Mesendoderm (in vitro differentiated cells): ENCODE measurements around the gene RASSF3.

Experiments used
- DNase-seq: peaks from one replicate; pipeline ENCODE4 v3.0.0; 2013
- H2AK5ac ChIP-seq: 2 replicates; pipeline ENCODE4 v1.6.1; 2013; ENCODE audit warnings: low read length, inconsistent platforms
- H2BK120ac ChIP-seq: 2 replicates; pipeline ENCODE4 v1.6.1; 2013; ENCODE audit warnings: low read depth, mild to moderate bottlenecking, low read length, moderate library complexity, mixed read lengths
- H2BK15ac ChIP-seq: replicated peaks from 2 replicates; pipeline ENCODE4 v1.6.1; 2013; ENCODE audit warnings: low read depth, mild to moderate bottlenecking, moderate library complexity
- H2BK5ac ChIP-seq: 2 replicates; pipeline ENCODE4 v1.6.1; 2013; ENCODE audit warnings: low read length, inconsistent platforms
- H3K18ac ChIP-seq: 2 replicates; pipeline ENCODE4 v1.6.1; 2013; ENCODE audit warnings: mild to moderate bottlenecking, low read length, mixed read lengths
- H3K23ac ChIP-seq: one replicate; pipeline ENCODE4 v1.6.1; 2013; ENCODE audit warnings: low read length
- H3K27ac ChIP-seq: 2 replicates; pipeline ENCODE4 v1.5.1; 2013; ENCODE audit warnings: low read depth, mild to moderate bottlenecking, inconsistent platforms, low read length, moderate library complexity
- H3K27me3 ChIP-seq: 2 replicates; pipeline ENCODE4 v1.6.1; 2013; ENCODE audit warnings: low read length, control low read depth, mild to moderate bottlenecking, inconsistent platforms; ENCODE audit not compliant: insufficient read depth, poor library complexity
- H3K36me3 ChIP-seq: 2 replicates; pipeline ENCODE4 v1.6.1; 2013; ENCODE audit warnings: low read length, inconsistent platforms; ENCODE audit not compliant: control insufficient read depth, insufficient read depth
- H3K4ac ChIP-seq: one replicate; pipeline ENCODE4 v1.6.1; 2013; ENCODE audit warnings: low read depth, mild to moderate bottlenecking, low read length, moderate library complexity
- H3K4me1 ChIP-seq: 2 replicates; pipeline ENCODE4 v1.6.1; 2013; ENCODE audit warnings: low read depth, low read length, inconsistent platforms; ENCODE audit not compliant: control insufficient read depth
- H3K4me2 ChIP-seq: 2 replicates; pipeline ENCODE4 v1.6.1; 2013; ENCODE audit warnings: low read length
- H3K4me3 ChIP-seq: 2 replicates; pipeline ENCODE4 v1.5.1; 2013; ENCODE audit warnings: mild to moderate bottlenecking, low read length
- H3K56ac ChIP-seq: one replicate; pipeline ENCODE4 v1.6.1; 2013; ENCODE audit warnings: low read length
- H3K79me1 ChIP-seq: 2 replicates; pipeline ENCODE4 v1.6.1; 2013; ENCODE audit warnings: low read length, inconsistent platforms
- H3K79me2 ChIP-seq: 2 replicates; pipeline ENCODE4 v1.6.1; 2013; ENCODE audit warnings: mild to moderate bottlenecking, low read length; ENCODE audit not compliant: control insufficient read depth, insufficient read depth
- H3K9ac ChIP-seq: 2 replicates; pipeline ENCODE4 v1.6.1; 2013; ENCODE audit warnings: low read length, inconsistent platforms
- H4K5ac ChIP-seq: one replicate; pipeline ENCODE4 v1.6.1; 2013; ENCODE audit warnings: low read length
- H4K8ac ChIP-seq: one replicate; pipeline ENCODE4 v1.6.1; 2013; ENCODE audit warnings: low read depth, mild to moderate bottlenecking, control low read depth, low read length, moderate library complexity
- WGBS: extraction: QIAGEN DNeasy Blood & Tissue Kit; methylation state at CpG from one replicate; pipeline ENCODE4 v1.1.7; 2013; ENCODE audit warnings: low lambda C conversion rate, missing lambda C conversion rate; ENCODE audit not compliant: insufficient coverage; ENCODE audit errors: extremely low coverage; 5-methylcytosine and 5-hydroxymethylcytosine counted together

Gene RASSF3

DNA sequence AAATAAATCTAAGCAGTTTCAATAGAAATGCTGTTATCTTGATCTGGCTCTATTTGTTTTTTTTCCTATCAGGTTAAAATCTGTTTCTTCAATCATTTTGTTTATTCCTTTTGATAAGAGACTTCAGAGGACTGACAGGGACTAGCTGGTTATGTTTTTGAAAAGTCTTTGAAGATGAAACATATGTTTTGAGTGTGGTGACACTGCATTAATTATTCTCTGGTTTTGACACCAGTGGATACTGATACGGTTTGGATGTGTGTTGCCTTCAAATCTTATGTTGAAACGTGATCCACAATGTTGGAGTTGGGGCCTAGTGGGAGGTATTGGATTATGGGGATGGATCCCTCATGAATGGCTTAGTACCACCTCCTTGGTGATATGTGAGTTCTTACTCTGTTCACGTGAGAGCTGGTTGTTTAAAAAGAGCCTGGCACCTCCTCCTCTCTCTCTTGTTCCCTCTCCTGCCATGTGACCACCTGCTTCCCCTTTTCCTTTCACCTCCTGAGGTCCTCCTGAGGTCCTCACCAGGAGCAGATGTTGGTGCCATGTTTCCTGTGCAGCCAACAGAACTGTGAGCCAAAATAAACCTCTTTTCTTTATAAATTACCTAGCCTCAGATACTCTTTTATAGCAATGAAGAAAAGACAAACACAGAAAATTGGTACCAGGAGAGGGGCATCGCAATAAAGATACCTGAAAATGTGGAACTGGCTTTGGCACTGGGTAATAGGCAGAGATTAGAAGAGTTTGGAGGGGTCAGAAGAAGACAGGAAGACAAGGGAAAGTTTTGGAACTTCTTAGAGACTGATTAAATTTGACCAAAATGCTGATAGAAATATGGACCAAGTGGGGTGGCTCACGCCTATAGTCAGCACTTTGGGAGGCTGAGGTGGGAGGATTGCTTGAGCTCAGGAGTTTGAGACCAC is 23.0 kb downstream of the RASSF3 start:
- no peak overlapping the region for H3K4me3 ChIP-seq
- H3K27ac ChIP-seq = no peak overlapping the region
- H3K4me2 ChIP-seq = no peak overlapping the region
- peaks cover 27% of the 10 kb centered on the region for H3K79me2 ChIP-seq
- H3K23ac ChIP-seq = no peak overlapping the region
- no peak overlapping the region for H4K8ac ChIP-seq
- no peaks in the 10 kb centered on the region for H3K36me3 ChIP-seq
- H3K79me1 ChIP-seq = peaks cover 24% of the 10 kb centered on the region
- H3K9ac ChIP-seq = no peak overlapping the region
- H2BK5ac ChIP-seq = no peak overlapping the region
- H2BK15ac ChIP-seq = no peak overlapping the region
- no peak overlapping the region for H3K56ac ChIP-seq
- no peaks in the 10 kb centered on the region for H3K27me3 ChIP-seq
- H4K5ac ChIP-seq = no peak overlapping the region
- no CpG with 5 or more reads among the region's 5 CpGs for WGBS
- no peak overlapping the region for H2BK120ac ChIP-seq
- DNase-seq = no peak
- no peak overlapping the region for H3K4ac ChIP-seq
- no peak overlapping the region for H3K18ac ChIP-seq
- no peaks in the 10 kb centered on the region for H3K4me1 ChIP-seq
- no peak overlapping the region for H2AK5ac ChIP-seq

GRCh38 chr12:64633940-64634337 is 23.6 kb downstream of the RASSF3 start:
- Histone ChIP-seq H3K4me3 (no peak overlapping the region), H3K56ac (no peak overlapping the region), H3K23ac (no peak overlapping the region), H2AK5ac (no peak overlapping the region), H2BK5ac (no peak overlapping the region), H4K8ac (no peak overlapping the region), H3K79me1 (peaks cover 25% of the 10 kb centered on the region), H4K5ac (no peak overlapping the region), H3K79me2 (peaks cover 27% of the 10 kb centered on the region), H3K9ac (no peak overlapping the region), H3K27me3 (no peaks in the 10 kb centered on the region), H3K27ac (no peak overlapping the region), H3K36me3 (no peaks in the 10 kb centered on the region), H2BK120ac (no peak overlapping the region), H2BK15ac (no peak overlapping the region), H3K4me1 (no peaks in the 10 kb centered on the region), H3K18ac (no peak overlapping the region), H3K4me2 (no peak overlapping the region), H3K4ac (no peak overlapping the region)
- peak; percentile 29 for DNase-seq

DNA sequence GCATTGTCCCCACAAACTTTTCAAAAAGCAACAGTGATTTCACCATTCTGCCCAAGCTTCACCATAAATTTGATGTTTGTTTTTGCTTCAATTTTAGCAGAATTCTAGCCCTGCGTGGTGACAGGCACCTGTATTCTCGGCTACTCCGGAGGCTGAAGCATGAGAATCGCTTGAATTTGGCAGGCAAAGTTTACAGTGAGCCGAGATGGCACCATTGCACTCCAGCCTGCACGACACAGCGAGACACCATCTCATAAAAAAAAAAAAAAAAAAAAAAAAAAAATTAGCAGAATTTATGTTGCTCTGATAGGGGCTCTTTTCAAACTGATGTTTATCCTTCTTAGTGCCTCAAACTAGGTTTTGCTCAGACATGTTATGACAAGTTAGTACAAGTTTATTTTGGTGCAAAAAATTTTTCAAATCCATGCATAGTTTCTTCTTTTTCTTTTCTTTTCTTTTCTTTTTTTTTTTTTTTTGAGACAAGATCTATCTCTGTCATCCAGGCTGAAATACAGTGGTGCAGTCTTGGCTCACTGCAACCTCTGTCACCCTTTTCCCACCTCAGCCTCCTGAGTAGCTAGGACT is 24.3 kb downstream of the RASSF3 start:
- Histone ChIP-seq H3K23ac (no peak overlapping the region), H3K36me3 (no peaks in the 10 kb centered on the region), H3K27ac (no peak overlapping the region), H3K27me3 (no peaks in the 10 kb centered on the region), H3K9ac (no peak overlapping the region), H2BK5ac (no peak overlapping the region), H3K4me1 (no peaks in the 10 kb centered on the region), H2AK5ac (no peak overlapping the region), H3K79me1 (peaks cover 25% of the 10 kb centered on the region), H2BK15ac (no peak overlapping the region), H3K4me2 (no peak overlapping the region), H4K5ac (no peak overlapping the region), H2BK120ac (no peak overlapping the region), H3K56ac (no peak overlapping the region), H3K4ac (no peak overlapping the region), H4K8ac (no peak overlapping the region), H3K4me3 (no peak overlapping the region), H3K18ac (peak overlapping the region; percentile 35), H3K79me2 (peaks cover 27% of the 10 kb centered on the region)
- whole genome bisulfite sequencing = no CpG with 5 or more reads among the region's 7 CpGs
- no peak for DNase-seq

DNA sequence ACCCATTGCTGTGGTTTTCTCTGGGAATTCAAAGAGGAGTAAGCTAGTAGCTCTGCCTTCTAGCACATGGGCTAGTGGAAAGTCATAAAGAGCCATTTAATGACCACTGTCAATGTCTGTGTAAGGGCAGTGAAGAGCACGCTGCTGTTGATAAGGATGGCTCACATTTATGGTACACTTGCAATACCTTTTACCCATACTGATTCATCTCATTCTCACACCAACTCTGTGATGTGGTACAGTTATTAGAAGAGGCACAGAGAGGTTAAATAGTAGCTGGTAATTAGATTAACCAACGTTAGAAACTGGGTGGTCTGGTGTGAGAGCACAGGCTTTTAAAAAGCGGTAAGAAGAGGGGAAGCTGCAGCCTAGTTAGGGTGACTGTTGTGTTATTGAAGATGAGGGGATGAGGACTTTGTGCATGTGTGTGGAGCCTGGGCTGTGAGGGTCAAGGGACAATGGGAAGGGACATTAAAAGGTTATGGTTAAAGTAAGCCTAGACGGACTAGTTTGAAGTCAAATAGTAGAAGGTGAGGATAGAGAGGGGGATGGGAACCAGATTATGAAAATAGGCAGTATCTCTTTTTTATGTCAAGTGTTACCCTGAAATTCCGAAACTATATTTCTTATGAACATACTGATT is 25.2 kb downstream of the RASSF3 start:
- no peak for DNase-seq
- Histone ChIP-seq H3K4me1 (no peaks in the 10 kb centered on the region), H3K4me2 (no peak overlapping the region), H2BK120ac (no peak overlapping the region), H3K79me2 (peaks cover 27% of the 10 kb centered on the region), H3K36me3 (no peaks in the 10 kb centered on the region), H2AK5ac (no peak overlapping the region), H3K79me1 (peaks cover 22% of the 10 kb centered on the region), H2BK15ac (no peak overlapping the region), H3K27me3 (no peaks in the 10 kb centered on the region), H3K56ac (no peak overlapping the region), H3K4ac (no peak overlapping the region), H2BK5ac (no peak overlapping the region), H3K18ac (no peak overlapping the region), H3K9ac (no peak overlapping the region), H3K4me3 (no peak overlapping the region), H3K27ac (no peak overlapping the region), H4K8ac (no peak overlapping the region), H4K5ac (no peak overlapping the region), H3K23ac (no peak overlapping the region)
- no CpG with 5 or more reads among the region's 5 CpGs for WGBS

- no peak overlapping the region for H4K8ac ChIP-seq
- no peak overlapping the region for H3K4ac ChIP-seq
- no peak overlapping the region for H3K56ac ChIP-seq
- H2BK5ac ChIP-seq = no peak overlapping the region
- H3K4me3 ChIP-seq = no peak overlapping the region
- H3K18ac ChIP-seq = no peak overlapping the region
- WGBS = no CpG with 5 or more reads among the region's 2 CpGs
- no peaks in the 10 kb centered on the region for H3K4me1 ChIP-seq
- no peak overlapping the region for H3K23ac ChIP-seq
- H4K5ac ChIP-seq = no peak overlapping the region
- H3K79me2 ChIP-seq = peaks cover 19% of the 10 kb centered on the region
- H3K27ac ChIP-seq = no peak overlapping the region
- H2AK5ac ChIP-seq = no peak overlapping the region
- no peak overlapping the region for H2BK120ac ChIP-seq
- no peak for DNase-seq
- no peak overlapping the region for H2BK15ac ChIP-seq
- H3K79me1 ChIP-seq = peaks cover 14% of the 10 kb centered on the region
- H3K4me2 ChIP-seq = no peak overlapping the region
- no peaks in the 10 kb centered on the region for H3K36me3 ChIP-seq
- H3K27me3 ChIP-seq = no peaks in the 10 kb centered on the region
- no peak overlapping the region for H3K9ac ChIP-seq
These were observed 26.6 kb downstream of the RASSF3 start for GRCh38 chr12:64636856-64637255.
